Subcutaneous abdominal adipose tissue (tissue), 5 donors: ENCODE results near the gene GSTA2.

Source experiments
- H3K27ac ChIP-seq: one replicate; pipeline ENCODE4 v1.7.0; 2013; ENCODE audit warnings: low read depth, mild to moderate bottlenecking, inconsistent platforms, low read length, moderate library complexity
- H3K27me3 ChIP-seq, 5 donors: one replicate each; pipeline ENCODE4 v1.7.0; 2013; ENCODE audit warnings: low read length in 5 of 5, inconsistent platforms in 1 of 5; ENCODE audit not compliant: control insufficient read depth in 5 of 5, insufficient read depth in 4 of 5
- H3K36me3 ChIP-seq, 5 donors: one replicate each; pipeline ENCODE4 v1.7.0; 2013; ENCODE audit warnings: low read length in 5 of 5; ENCODE audit not compliant: control insufficient read depth in 5 of 5, insufficient read depth in 5 of 5
- H3K4me1 ChIP-seq, 5 donors: one replicate each; pipeline ENCODE4 v1.7.0; 2013; ENCODE audit warnings: low read length in 5 of 5, mild to moderate bottlenecking in 3 of 5, moderate library complexity in 1 of 5; ENCODE audit not compliant: control insufficient read depth in 5 of 5, insufficient read depth in 5 of 5
- H3K4me3 ChIP-seq, 5 donors: one replicate each; pipeline ENCODE4 v1.7.0; 2013; ENCODE audit warnings: low read length in 5 of 5, low read depth in 1 of 5
- H3K9ac ChIP-seq, 5 donors: one replicate each; pipeline ENCODE4 v1.7.0; 2013; ENCODE audit warnings: low read length in 5 of 5, mild to moderate bottlenecking in 4 of 5, moderate library complexity in 3 of 5
- H3K9me3 ChIP-seq, 5 donors: one replicate each; pipeline ENCODE4 v1.7.0; 2013; ENCODE audit warnings: low read length in 5 of 5; ENCODE audit not compliant: control insufficient read depth in 5 of 5
- donor health status: healthy.
- donor health status: healthy.
- donor health status: healthy.
- donor health status: healthy.
- donor health status: healthy.

GSTA2 gene

DNA sequence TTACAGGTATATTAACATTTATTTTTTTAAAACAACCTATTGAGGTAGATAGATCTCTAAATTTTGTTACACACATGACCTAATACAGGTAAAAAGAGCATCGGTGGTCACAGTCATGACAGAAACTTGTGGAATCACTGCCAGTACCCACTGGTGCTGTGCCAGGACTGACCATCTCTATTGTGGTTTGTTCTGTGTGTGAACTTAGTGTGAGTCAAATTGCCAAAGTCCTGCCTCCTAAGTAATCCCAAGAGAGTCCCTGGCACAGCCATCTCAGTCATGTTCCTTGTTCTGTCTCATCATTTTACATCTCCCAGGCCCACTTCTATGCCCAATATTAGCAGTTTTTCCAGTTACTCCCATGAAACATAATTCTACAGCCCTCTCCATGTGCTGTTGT is 21.4 kb downstream of the GSTA2 start:
- Histone ChIP-seq H3K36me3 (no peaks in the 10 kb centered on the region), H3K4me3 (no peak overlapping the region), H3K9ac (no peak overlapping the region), H3K27me3 (no peaks in the 10 kb centered on the region), H3K27ac (no peak overlapping the region), H3K9me3 (peaks cover 0 to 12% (median 5%) of the 10 kb centered on the region in 5 donors), H3K4me1 (no peaks in the 10 kb centered on the region)

DNA sequence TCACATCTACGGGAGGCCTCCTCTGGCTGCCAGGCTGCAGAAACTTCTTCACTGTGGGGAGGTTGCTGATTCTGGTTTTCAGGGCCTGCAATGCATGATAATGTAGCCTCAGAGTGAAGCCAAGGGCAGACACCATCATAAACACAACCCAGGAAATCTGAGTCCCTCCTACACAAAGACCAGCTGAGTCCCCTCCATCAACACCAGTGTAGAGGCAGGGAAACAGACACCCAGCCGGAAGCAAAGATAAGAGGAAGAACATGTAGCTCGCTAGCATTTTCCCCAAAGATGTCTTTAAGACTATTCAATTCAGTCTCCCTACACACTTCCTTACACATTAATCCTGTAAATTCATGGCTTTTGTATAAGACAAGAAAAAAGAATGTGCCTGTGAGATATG is 23.6 kb downstream of the GSTA2 start:
- Histone ChIP-seq H3K9ac (no peak overlapping the region), H3K9me3 (peaks cover 0 to 12% (median 5%) of the 10 kb centered on the region in 5 donors), H3K4me3 (no peak overlapping the region), H3K4me1 (no peaks in the 10 kb centered on the region), H3K27ac (no peak overlapping the region), H3K27me3 (no peaks in the 10 kb centered on the region), H3K36me3 (no peaks in the 10 kb centered on the region)

DNA sequence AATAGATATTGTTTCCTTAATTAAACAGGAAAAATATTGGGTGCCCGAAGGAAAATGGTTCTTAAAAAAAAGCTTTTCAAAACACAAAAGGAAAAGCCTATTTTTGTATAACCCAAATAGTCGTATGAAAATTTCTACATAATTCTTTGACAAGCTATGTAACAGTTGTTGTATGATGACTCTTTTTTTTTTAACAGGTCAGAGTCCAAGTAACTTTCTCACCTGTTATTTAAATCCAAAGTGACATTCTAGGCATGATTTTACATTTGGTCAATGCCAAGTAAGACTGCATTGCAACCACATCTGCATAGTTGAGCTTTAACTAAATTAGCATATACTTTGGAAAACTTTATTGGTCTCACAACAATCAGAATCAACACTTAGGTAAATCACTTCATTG is 24.1 kb downstream of the GSTA2 start:
- H3K36me3 ChIP-seq, result no peaks in the 10 kb centered on the region
- no peaks in the 10 kb centered on the region for H3K27me3 ChIP-seq
- H3K9me3 ChIP-seq, result peaks cover 0 to 12% (median 5%) of the 10 kb centered on the region in 5 donors
- H3K4me1 ChIP-seq, result no peaks in the 10 kb centered on the region
- no peak overlapping the region for H3K9ac ChIP-seq
- no peak overlapping the region for H3K27ac ChIP-seq
- H3K4me3 ChIP-seq, result no peak overlapping the region

DNA sequence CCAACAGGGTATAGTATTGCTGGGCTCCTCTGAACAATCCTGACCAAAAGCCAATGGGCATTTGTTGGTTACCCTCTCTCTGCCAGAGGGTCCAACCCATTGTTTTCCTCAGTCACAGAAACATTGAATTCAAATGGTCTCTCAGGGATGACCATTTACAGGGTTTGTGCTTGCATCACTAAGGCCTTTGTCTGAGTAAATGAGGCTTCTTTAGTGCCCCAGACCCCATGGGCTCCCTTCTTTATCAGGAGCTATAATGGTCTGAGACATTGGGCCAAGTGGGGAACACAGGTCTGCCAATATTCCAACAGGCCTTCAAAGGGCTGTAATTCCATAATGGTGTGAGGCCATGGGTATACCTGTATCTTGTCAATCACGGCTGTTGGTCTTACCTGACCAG is 27.1 kb downstream of the GSTA2 start:
- Histone ChIP-seq H3K9ac (no peak overlapping the region), H3K4me1 (no peaks in the 10 kb centered on the region), H3K9me3 (peaks cover 0 to 12% (median 5%) of the 10 kb centered on the region in 5 donors), H3K27me3 (no peaks in the 10 kb centered on the region), H3K4me3 (no peak overlapping the region), H3K36me3 (no peaks in the 10 kb centered on the region), H3K27ac (no peak overlapping the region)

DNA sequence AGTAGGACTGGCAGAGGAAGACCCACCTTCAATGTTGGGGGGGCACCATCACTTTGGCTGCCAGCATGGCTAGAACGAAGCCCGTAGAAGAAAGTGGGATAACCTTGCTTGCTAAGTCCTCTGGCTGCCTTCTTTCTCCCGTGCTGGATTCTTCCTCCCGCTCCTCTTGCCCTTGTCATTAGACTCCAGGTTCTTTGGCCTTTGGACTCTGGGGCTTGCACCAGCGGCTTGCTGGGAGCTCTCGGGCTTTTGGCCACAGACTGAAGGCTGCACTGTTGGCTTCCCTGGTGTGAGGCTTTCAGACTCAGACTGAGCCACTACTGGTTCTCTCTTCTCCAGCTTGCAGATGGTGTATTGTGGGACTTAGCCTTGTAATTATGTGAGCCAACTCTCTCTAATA is 28.2 kb downstream of the GSTA2 start:
- no peak overlapping the region for H3K4me3 ChIP-seq
- H3K36me3 ChIP-seq, result no peaks in the 10 kb centered on the region
- H3K9me3 ChIP-seq, result peaks cover 0 to 5% (median 2%) of the 10 kb centered on the region in 5 donors
- no peak overlapping the region for H3K27ac ChIP-seq
- H3K27me3 ChIP-seq, result no peaks in the 10 kb centered on the region
- H3K9ac ChIP-seq, result no peak overlapping the region
- H3K4me1 ChIP-seq, result no peaks in the 10 kb centered on the region

DNA sequence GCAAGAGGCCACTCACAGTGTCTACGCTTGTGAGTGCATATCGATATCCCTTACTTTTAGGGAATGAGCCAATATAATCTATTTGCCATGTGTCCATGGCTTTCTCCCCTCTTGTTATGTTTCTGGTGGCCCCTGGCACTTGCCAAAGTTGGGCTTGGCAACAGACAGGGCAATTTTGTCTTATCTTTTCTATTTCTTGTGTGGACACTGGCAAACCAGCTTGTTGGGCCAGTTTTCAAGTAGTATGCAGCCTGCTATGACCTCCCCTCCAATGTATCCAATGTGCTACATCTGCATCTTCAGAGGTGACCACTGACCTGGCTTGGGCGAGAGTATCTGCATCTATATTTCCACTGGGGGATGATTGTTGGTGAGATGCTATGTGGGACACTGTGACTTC is 29.2 kb downstream of the GSTA2 start:
- no peak overlapping the region for H3K4me3 ChIP-seq
- no peaks in the 10 kb centered on the region for H3K36me3 ChIP-seq
- H3K27ac ChIP-seq, result no peak overlapping the region
- H3K4me1 ChIP-seq, result no peaks in the 10 kb centered on the region
- H3K9me3 ChIP-seq, result no peaks in the 10 kb centered on the region
- H3K27me3 ChIP-seq, result no peaks in the 10 kb centered on the region
- H3K9ac ChIP-seq, result no peak overlapping the region

DNA sequence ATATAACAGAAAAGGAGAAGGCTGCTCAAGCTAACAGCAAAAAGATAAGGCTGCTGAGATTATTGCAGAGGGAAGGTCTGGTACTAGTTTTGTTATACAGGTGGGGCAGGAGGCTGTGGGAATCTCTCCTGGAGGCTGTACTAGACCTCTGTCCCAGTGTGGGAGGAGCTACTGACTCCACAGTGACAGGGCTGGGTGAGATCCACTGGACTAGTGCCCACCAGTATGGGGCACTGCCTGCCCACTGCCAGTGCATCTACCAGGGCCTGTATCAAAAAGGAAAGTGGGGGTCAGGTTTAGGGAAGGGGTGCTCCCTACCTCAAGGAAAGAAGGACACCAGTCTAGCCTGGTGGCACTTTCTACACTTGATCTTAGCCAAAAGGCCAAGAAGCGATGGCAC is 30.1 kb downstream of the GSTA2 start:
- H3K9ac ChIP-seq, result no peak overlapping the region
- H3K36me3 ChIP-seq, result no peaks in the 10 kb centered on the region
- no peak overlapping the region for H3K4me3 ChIP-seq
- H3K27ac ChIP-seq, result no peak overlapping the region
- H3K27me3 ChIP-seq, result no peaks in the 10 kb centered on the region
- no peaks in the 10 kb centered on the region for H3K4me1 ChIP-seq
- no peaks in the 10 kb centered on the region for H3K9me3 ChIP-seq

DNA sequence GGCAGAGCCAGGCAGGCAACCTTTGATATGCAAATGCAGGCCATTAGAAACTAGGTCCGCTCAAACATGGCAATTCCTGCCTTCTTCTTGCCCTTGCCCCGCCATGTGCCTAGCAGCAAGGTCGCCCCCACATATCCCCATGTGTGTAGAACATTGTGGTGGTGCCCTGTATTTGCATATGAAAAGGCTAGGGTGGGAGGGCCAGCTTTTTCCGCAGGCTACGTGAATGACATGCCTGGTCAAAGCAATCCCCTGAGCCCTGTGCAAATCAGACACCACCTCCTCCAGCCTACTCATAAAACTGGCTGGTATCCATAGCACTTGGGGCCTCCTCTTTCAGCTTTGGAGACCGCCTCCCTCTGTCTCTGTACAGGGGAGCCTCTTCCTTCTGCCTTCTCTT is 31.6 kb downstream of the GSTA2 start:
- Histone ChIP-seq H3K27ac (no peak overlapping the region), H3K27me3 (no peaks in the 10 kb centered on the region)

DNA sequence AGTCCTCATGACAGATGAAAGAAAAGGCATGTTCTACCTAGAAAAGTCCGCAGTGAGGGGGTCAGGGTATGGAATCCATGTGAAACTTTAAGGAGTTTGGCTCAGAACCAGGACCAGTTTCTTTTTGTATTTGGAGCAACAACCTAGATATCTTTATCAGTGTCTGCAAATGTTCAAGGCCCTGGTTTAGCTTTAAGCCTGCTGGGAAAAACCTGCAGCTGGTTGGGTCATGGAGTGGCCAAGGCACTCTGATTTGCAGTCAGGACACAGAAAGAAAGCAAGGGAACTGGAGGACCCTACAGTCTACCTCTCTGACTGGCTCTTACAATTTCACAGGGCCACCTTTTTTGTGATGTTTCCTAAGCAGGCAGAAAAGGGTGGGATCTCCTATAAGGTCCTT is 33.7 kb downstream of the GSTA2 start:
- peaks cover 0 to 2% (median 1%) of the 10 kb centered on the region in 5 donors for H3K4me1 ChIP-seq
- H3K9me3 ChIP-seq, result peaks cover 0 to 6% (median 0%) of the 10 kb centered on the region in 5 donors
- no peaks in the 10 kb centered on the region for H3K36me3 ChIP-seq
- H3K4me3 ChIP-seq, result no peak overlapping the region
- H3K27me3 ChIP-seq, result no peaks in the 10 kb centered on the region
- no peak overlapping the region for H3K27ac ChIP-seq
- no peak overlapping the region for H3K9ac ChIP-seq

More for the DNA sequence above, 31.6 kb downstream of the GSTA2 start:
- Histone ChIP-seq H3K9me3 (no peaks in the 10 kb centered on the region), H3K36me3 (no peaks in the 10 kb centered on the region), H3K9ac (no peak overlapping the region), H3K4me3 (no peak overlapping the region), H3K4me1 (no peaks in the 10 kb centered on the region)

DNA sequence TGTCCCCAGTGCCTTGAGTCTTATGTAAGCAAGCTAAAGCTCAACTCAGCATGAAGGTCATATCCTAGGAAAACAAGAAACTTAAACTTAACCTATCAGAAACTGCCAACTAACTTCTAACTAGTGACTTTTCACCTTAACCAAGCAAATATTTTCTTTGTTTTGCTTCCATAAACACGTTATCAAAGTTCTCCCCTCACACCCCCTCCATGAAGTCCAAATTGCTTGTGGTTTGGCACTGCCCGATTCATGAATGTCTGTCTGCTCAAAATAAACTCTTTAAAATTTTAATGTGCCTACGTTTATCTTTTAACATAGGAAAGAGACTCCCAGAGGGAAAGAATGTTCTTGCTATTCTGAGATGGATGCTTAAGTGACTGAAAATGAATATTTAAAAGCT is 34.9 kb downstream of the GSTA2 start:
- Histone ChIP-seq H3K9ac (no peak overlapping the region), H3K9me3 (peaks cover 0 to 7% (median 0%) of the 10 kb centered on the region in 5 donors), H3K4me3 (no peak overlapping the region), H3K27me3 (no peaks in the 10 kb centered on the region), H3K36me3 (no peaks in the 10 kb centered on the region), H3K4me1 (peaks cover 0 to 11% (median 2%) of the 10 kb centered on the region in 5 donors), H3K27ac (no peak overlapping the region)

DNA sequence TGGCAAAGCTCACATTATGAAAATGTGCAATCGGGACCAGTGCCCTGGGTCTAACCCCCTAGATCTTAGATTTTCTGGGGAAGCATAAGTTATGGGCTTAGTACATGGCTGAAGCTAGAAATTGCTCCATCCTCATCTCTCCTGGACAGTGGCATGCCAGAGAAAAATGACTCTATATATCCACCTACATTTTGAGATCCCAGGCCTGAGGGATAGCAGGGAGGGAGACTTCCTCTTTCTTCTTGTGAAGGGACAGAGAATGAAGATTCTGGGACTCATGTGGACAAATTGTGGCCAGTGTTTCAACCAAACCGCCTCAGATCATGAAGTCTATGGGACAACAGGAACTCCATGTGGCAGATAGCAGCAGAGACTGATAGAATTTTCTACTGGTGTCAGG is 35.4 kb downstream of the GSTA2 start:
- H3K4me3 ChIP-seq, result no peak overlapping the region
- no peaks in the 10 kb centered on the region for H3K27me3 ChIP-seq
- peaks cover 0 to 7% (median 0%) of the 10 kb centered on the region in 5 donors for H3K9me3 ChIP-seq
- H3K4me1 ChIP-seq, result peaks cover 0 to 11% (median 2%) of the 10 kb centered on the region in 5 donors
- no peaks in the 10 kb centered on the region for H3K36me3 ChIP-seq
- H3K27ac ChIP-seq, result no peak overlapping the region
- no peak overlapping the region for H3K9ac ChIP-seq
